BLaER1 (cell line): ENCODE data around the gene MPP7.

ENCODE experiments used
- H3K27ac ChIP-seq: shearing (Covaris generic); formaldehyde crosslinking; 2 replicates; pipeline ENCODE4 v1.8.1; 2022
- H3K27me3 ChIP-seq: shearing (Covaris generic); formaldehyde crosslinking; 2 replicates; pipeline ENCODE4 v1.8.1; 2022
- H3K36me3 ChIP-seq: shearing (Covaris generic); formaldehyde crosslinking; 2 replicates; pipeline ENCODE4 v1.8.1; 2022
- H3K4me1 ChIP-seq: shearing (Covaris generic); formaldehyde crosslinking; 2 replicates; pipeline ENCODE4 v1.8.1; 2022
- H3K4me2 ChIP-seq: shearing (Covaris generic); formaldehyde crosslinking; 2 replicates; pipeline ENCODE4 v1.8.1; 2022
- H3K4me3 ChIP-seq: shearing (Covaris generic); formaldehyde crosslinking; 2 replicates; pipeline ENCODE4 v1.8.1; 2022
- H3K9ac ChIP-seq: shearing (Covaris generic); formaldehyde crosslinking; 2 replicates; pipeline ENCODE4 v1.8.1; 2022
- H3K9me3 ChIP-seq: shearing (Covaris generic); formaldehyde crosslinking; 2 replicates; pipeline ENCODE4 v1.8.1; 2022
- H4K20me1 ChIP-seq: shearing (Covaris generic); formaldehyde crosslinking; 2 replicates; pipeline ENCODE4 v1.8.1; 2022
- Cebpa-rat ChIP-seq: shearing (Covaris generic); IDR thresholded peaks from 2 replicates; pipeline ENCODE4 v1.8.1; 2022

Gene MPP7

DNA sequence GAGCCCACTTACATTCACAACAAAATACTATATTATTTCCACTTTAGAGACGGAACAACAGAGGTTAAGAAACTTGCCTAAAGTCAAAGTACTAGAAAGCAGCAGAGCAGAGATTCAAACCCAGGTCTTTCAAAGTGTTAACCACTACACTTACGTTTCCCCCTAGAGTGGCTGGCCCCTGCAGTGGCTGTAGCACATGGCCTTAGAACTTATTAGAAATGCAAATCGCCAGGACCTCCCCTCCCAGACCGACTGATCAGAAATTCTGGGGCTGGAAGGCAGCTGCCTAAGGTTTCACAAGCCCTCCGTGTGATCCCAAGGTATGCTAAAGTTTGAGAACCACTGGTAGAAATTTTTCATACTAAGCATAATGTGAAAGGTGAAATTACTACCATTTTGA is 8.1 kb downstream of the MPP7 start:
- Histone ChIP-seq H3K27me3 (no peaks in the 10 kb centered on the region), H3K4me2 (no peak overlapping the region), H4K20me1 (no peaks in the 10 kb centered on the region), H3K27ac (no peak overlapping the region), H3K36me3 (no peaks in the 10 kb centered on the region), H3K4me3 (no peak overlapping the region), H3K4me1 (peaks cover 10% of the 10 kb centered on the region), H3K9ac (no peak overlapping the region), H3K9me3 (no peaks in the 10 kb centered on the region)
- TF ChIP-seq Cebpa-rat: no peak

GRCh38 chr10:28294169-28294532 is 8.7 kb downstream of the MPP7 start:
- no peak overlapping the region for H3K4me3 ChIP-seq
- peaks cover 6% of the 10 kb centered on the region for H3K4me1 ChIP-seq
- no peaks in the 10 kb centered on the region for H3K36me3 ChIP-seq
- H3K9me3 ChIP-seq: no peaks in the 10 kb centered on the region
- no peak for TF ChIP-seq Cebpa-rat
- no peaks in the 10 kb centered on the region for H3K27me3 ChIP-seq
- no peak overlapping the region for H3K4me2 ChIP-seq
- no peak overlapping the region for H3K27ac ChIP-seq
- no peaks in the 10 kb centered on the region for H4K20me1 ChIP-seq
- no peak overlapping the region for H3K9ac ChIP-seq

- H3K4me3 ChIP-seq: no peak overlapping the region
- no peaks in the 10 kb centered on the region; the same call in 1 of the 2 replicates for H3K4me1 ChIP-seq
- H4K20me1 ChIP-seq: no peaks in the 10 kb centered on the region
- no peak for TF ChIP-seq Cebpa-rat
- no peak overlapping the region for H3K9ac ChIP-seq
- no peaks in the 10 kb centered on the region for H3K27me3 ChIP-seq
- H3K9me3 ChIP-seq: peaks cover 2% of the 10 kb centered on the region; the same call in 1 of the 2 replicates
- H3K36me3 ChIP-seq: no peaks in the 10 kb centered on the region
- H3K4me2 ChIP-seq: no peak overlapping the region
- H3K27ac ChIP-seq: no peak overlapping the region
Measured at GRCh38 chr10:28293236-28294168, 9.4 kb downstream of the MPP7 start.

DNA sequence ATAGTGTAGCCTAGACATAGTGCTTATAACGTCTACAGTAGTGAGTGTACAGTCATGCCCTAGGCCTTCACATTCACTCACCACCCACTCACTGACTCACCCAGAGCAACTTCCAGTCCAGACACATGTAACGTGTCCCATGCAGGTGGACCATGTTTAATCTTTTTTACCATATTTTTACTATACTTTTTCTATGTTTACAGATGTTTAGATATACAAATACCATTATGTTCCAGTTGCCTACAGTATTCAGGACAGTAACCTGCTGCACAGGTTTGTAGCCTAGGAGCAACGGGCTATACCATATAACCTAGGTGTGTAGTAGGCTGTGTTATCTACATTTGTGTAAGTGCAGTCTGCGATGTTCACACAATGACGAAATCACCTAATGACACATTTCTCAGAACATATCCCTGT is 11.0 kb downstream of the MPP7 start:
- no peaks in the 10 kb centered on the region for H3K36me3 ChIP-seq

GRCh38 chr10:28285816-28286215 is 17.0 kb downstream of the MPP7 start:
- Histone ChIP-seq H4K20me1 (no peaks in the 10 kb centered on the region), H3K4me2 (peak overlapping the region; percentile 89; the same call in 1 of the 2 replicates), H3K36me3 (no peaks in the 10 kb centered on the region), H3K27me3 (no peaks in the 10 kb centered on the region), H3K9ac (no peak overlapping the region), H3K27ac (peak overlapping the region; percentile 76), H3K4me1 (peaks cover 64% of the 10 kb centered on the region), H3K9me3 (peaks cover 6% of the 10 kb centered on the region; the same call in 1 of the 2 replicates), H3K4me3 (no peak overlapping the region)
- TF ChIP-seq Cebpa-rat: no peak

More for the DNA sequence above, 11.0 kb downstream of the MPP7 start:
- no peaks in the 10 kb centered on the region for H4K20me1 ChIP-seq
- peaks cover 6% of the 10 kb centered on the region; the same call in 1 of the 2 replicates for H3K9me3 ChIP-seq
- no peak overlapping the region for H3K4me3 ChIP-seq
- no peaks in the 10 kb centered on the region for H3K27me3 ChIP-seq
- H3K4me2 ChIP-seq: no peak overlapping the region
- peaks cover 3% of the 10 kb centered on the region for H3K4me1 ChIP-seq
- no peak for TF ChIP-seq Cebpa-rat
- H3K9ac ChIP-seq: no peak overlapping the region
- no peak overlapping the region for H3K27ac ChIP-seq

- Histone ChIP-seq H3K9me3 (peaks cover 6% of the 10 kb centered on the region; the same call in 1 of the 2 replicates), H3K4me1 (peaks cover 81% of the 10 kb centered on the region), H3K4me2 (peak overlapping the region; percentile 89), H4K20me1 (no peaks in the 10 kb centered on the region), H3K36me3 (no peaks in the 10 kb centered on the region), H3K4me3 (no peak overlapping the region), H3K27ac (peak overlapping the region; percentile 76), H3K27me3 (no peaks in the 10 kb centered on the region), H3K9ac (peak overlapping the region; percentile 62)
- TF ChIP-seq Cebpa-rat: no peak
Measured at GRCh38 chr10:28284126-28284525, 18.7 kb downstream of the MPP7 start.

DNA sequence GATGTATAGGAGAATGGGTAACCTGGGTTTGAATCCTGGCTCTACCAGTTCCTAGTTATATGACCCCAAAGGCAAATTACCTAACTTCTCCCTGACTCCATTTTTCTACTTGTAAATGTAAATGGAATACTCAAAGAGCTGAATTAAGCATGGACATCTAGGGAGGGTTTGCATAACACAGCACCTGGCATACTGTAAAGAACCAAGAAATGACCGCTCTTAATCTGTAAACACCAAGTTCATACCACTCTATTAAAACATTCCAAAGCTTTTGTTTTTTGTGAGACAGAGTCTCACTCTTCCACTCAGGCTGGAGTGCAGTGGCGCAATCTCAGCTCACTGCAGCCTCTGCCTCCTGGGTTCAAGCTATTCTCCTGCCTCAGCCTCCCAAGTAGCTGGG is 19.6 kb downstream of the MPP7 start:
- no peak for TF ChIP-seq Cebpa-rat
- 0 out of 2 replicates have a peak overlapping the region, but pooled peaks have one; percentile 64 for H3K9ac ChIP-seq
- no peak overlapping the region for H3K4me3 ChIP-seq
- H3K4me1 ChIP-seq: peaks cover 86% of the 10 kb centered on the region
- H4K20me1 ChIP-seq: no peaks in the 10 kb centered on the region
- H3K27me3 ChIP-seq: no peaks in the 10 kb centered on the region
- H3K4me2 ChIP-seq: peak overlapping the region; percentile 89
- H3K36me3 ChIP-seq: no peaks in the 10 kb centered on the region
- H3K27ac ChIP-seq: peak overlapping the region; percentile 76
- H3K9me3 ChIP-seq: peaks cover 2% of the 10 kb centered on the region; the same call in 1 of the 2 replicates

DNA sequence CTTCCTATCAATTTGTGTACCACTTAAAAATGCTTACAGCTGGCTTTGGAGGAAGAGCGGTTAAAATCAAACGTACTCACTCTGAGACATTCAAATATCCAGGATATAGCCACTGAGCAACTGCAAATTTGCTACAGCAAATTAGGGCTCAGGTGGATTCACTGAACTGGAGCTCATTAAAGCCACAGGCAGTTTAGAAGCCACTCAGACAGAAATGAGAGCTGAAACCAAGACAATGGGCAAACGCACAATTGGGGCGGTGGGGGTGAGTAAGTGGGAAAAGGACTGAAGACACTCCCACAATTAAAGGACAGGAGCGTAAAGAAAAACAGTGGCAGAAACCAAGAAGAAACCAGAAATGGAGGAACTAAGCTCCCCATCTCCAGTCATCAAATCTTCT is 20.5 kb downstream of the MPP7 start:
- Histone ChIP-seq H3K36me3 (no peaks in the 10 kb centered on the region), H3K9ac (peak overlapping the region; percentile 64), H3K27me3 (no peaks in the 10 kb centered on the region), H3K27ac (peak overlapping the region; percentile 76), H4K20me1 (no peaks in the 10 kb centered on the region), H3K4me1 (peaks cover 86% of the 10 kb centered on the region), H3K4me2 (peak overlapping the region; percentile 89), H3K4me3 (peak overlapping the region; percentile 49), H3K9me3 (no peaks in the 10 kb centered on the region; the same call in 1 of the 2 replicates)
- TF ChIP-seq Cebpa-rat: no peak

GRCh38 chr10:28281726-28282315 is 21.0 kb downstream of the MPP7 start:
- Histone ChIP-seq H3K9ac (peak overlapping the region; percentile 64), H3K4me1 (peaks cover 82% of the 10 kb centered on the region), H3K36me3 (no peaks in the 10 kb centered on the region), H3K9me3 (no peaks in the 10 kb centered on the region; the same call in 1 of the 2 replicates), H3K27ac (peak overlapping the region; percentile 76), H3K4me2 (peak overlapping the region; percentile 89), H3K27me3 (no peaks in the 10 kb centered on the region), H3K4me3 (peak overlapping the region; percentile 49), H4K20me1 (no peaks in the 10 kb centered on the region)
- no peak for TF ChIP-seq Cebpa-rat

DNA sequence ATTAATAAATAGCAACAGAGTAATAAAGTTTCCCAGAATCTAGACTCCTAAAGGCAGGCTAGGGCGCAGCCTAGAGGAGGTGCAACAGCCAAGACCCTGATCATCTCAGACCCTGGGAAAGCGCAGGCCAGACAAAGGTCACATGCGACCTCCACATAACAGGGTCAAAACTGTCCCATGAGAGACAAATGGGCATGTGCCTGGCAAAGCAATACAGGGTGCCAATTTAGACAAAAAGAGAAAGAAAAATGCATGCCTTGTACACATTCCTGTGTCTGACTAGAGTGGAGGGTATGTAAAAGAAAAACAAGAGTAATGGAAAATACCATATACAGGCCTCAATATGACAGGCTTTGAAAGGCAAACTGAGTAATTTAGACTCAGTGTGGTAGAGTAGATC is 22.2 kb downstream of the MPP7 start:
- peak overlapping the region; percentile 89 for H3K4me2 ChIP-seq
- peaks cover 70% of the 10 kb centered on the region for H3K4me1 ChIP-seq
- no peaks in the 10 kb centered on the region; the same call in 1 of the 2 replicates for H3K9me3 ChIP-seq
- peak overlapping the region; percentile 76 for H3K27ac ChIP-seq
- H3K9ac ChIP-seq: no peak overlapping the region
- no peak overlapping the region for H3K4me3 ChIP-seq
- H4K20me1 ChIP-seq: no peaks in the 10 kb centered on the region
- H3K27me3 ChIP-seq: no peaks in the 10 kb centered on the region
- no peaks in the 10 kb centered on the region for H3K36me3 ChIP-seq
- TF ChIP-seq Cebpa-rat: no peak
